ENCODE measurements around the gene NHP2. TPM values are rescaled to one million over a fixed set of nuclear protein-coding genes. Genes with fewer than 3 reads are reported as not detected.
A peak's percentile ranks its signal among the peaks of the same experiment; 100 is the strongest.

NHP2 gene
- total and polyA plus RNA-seq, 2 donors from 2014 or later: 98.6 to 129 TPM

- FAIRE-seq (no peak), DNase-seq (peak in 1 of 5 donors; percentile 56)
- TF ChIP-seq, protein P1, sequence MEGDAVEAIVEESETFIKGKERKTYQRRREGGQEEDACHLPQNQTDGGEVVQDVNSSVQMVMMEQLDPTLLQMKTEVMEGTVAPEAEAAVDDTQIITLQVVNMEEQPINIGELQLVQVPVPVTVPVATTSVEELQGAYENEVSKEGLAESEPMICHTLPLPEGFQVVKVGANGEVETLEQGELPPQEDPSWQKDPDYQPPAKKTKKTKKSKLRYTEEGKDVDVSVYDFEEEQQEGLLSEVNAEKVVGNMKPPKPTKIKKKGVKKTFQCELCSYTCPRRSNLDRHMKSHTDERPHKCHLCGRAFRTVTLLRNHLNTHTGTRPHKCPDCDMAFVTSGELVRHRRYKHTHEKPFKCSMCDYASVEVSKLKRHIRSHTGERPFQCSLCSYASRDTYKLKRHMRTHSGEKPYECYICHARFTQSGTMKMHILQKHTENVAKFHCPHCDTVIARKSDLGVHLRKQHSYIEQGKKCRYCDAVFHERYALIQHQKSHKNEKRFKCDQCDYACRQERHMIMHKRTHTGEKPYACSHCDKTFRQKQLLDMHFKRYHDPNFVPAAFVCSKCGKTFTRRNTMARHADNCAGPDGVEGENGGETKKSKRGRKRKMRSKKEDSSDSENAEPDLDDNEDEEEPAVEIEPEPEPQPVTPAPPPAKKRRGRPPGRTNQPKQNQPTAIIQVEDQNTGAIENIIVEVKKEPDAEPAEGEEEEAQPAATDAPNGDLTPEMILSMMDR (IDR thresholded peaks at IDR 0.05; ENCODE audit: borderline replicate concordance, extremely low read depth, insufficient read depth): no peak
- no peaks in the 10 kb centered on the region for H3K9me3 ChIP-seq (ENCODE audit: control insufficient read depth in 2 of 3, insufficient read depth in 1 of 3, low read length in 3 of 3)
- H3K4me1 ChIP-seq (ENCODE audit: control insufficient read depth in 2 of 3, insufficient read depth in 2 of 3, low read depth in 1 of 3, low read length in 3 of 3): no peaks in the 10 kb centered on the region
- H3K9ac ChIP-seq (ENCODE audit: low read length in 3 of 3): no peak overlapping the region
- no peak overlapping the region for H3K27ac ChIP-seq (ENCODE audit: low read depth in 2 of 2, low read length in 2 of 2)
- intact Hi-C loops (cut with DNase I): no loop called here
- no peak overlapping the region for H3K4me3 ChIP-seq (ENCODE audit: low read length in 3 of 3)
- H3K36me3 ChIP-seq (ENCODE audit: control insufficient read depth in 2 of 3, insufficient read depth in 3 of 3, low read length in 3 of 3): peaks cover 0 to 27% (median 15%) of the 10 kb centered on the region in 3 donors
- H3K27me3 ChIP-seq (ENCODE audit: control insufficient read depth, insufficient read depth, low read length): no peaks in the 10 kb centered on the region
These were observed 15.7 kb downstream of the NHP2 start for GRCh38 chr5:178137991-178138390.

- Histone ChIP-seq H3K4me3 (ENCODE audit: low read length in 3 of 3) (no peak overlapping the region), H3K36me3 (ENCODE audit: control insufficient read depth in 2 of 3, insufficient read depth in 3 of 3, low read length in 3 of 3) (peaks cover 0 to 17% (median 12%) of the 10 kb centered on the region in 3 donors)
- intact Hi-C loops (cut with DNase I): no loop called here
These were observed 16.7 kb downstream of the NHP2 start for GRCh38 chr5:178136990-178137389.

DNA sequence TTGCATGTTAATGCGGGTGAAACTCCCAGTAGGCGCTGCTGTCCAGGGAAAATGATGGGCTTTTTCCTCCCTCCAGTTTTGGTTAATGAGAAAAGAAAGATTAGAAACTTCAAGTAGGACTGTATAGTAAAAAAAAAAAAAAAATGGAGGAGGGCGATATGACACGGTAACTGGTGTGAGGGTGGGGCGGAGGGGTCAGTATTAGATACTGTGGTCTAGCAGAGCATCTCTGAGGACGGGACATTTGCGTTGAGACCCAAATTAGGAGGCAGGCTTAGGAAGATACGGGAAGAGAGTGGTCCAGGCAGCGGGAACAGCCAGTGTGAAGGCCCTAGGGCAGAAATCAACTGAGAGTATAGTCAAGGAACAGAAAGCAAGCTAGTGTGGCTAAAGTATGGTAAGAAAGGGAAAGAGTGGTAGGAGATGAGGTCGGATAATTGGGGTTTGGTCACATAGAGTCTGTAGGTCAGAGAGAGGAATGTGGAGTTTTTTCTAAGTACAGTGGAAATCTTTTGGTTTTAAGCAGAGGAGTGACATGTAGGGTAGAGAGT, 22.2 kb downstream of the NHP2 start:
- DNase-seq (no peak), FAIRE-seq (no peak)
- Histone ChIP-seq H3K4me3 (ENCODE audit: low read length in 3 of 3) (peak overlapping the region; percentile 46 to 79 (median 62)), H3K27me3 (ENCODE audit: control insufficient read depth, insufficient read depth, low read length) (no peaks in the 10 kb centered on the region), H3K27ac (ENCODE audit: low read depth in 2 of 2, low read length in 2 of 2) (peak overlapping the region in 1 of 2 donors; percentile 80), H3K9me3 (ENCODE audit: control insufficient read depth in 2 of 3, insufficient read depth in 1 of 3, low read length in 3 of 3) (no peaks in the 10 kb centered on the region), H3K4me1 (ENCODE audit: control insufficient read depth in 2 of 3, insufficient read depth in 2 of 3, low read depth in 1 of 3, low read length in 3 of 3) (peaks cover 0 to 5% (median 0%) of the 10 kb centered on the region in 3 donors), H3K36me3 (ENCODE audit: control insufficient read depth in 2 of 3, insufficient read depth in 3 of 3, low read length in 3 of 3) (peaks cover 0 to 5% (median 4%) of the 10 kb centered on the region in 3 donors), H3K9ac (ENCODE audit: low read length in 3 of 3) (peak overlapping the region; percentile 30 to 80 (median 54))
- TF ChIP-seq, protein P1 (IDR thresholded peaks at IDR 0.05; ENCODE audit: borderline replicate concordance, extremely low read depth, insufficient read depth): no peak
- intact Hi-C loops (cut with DNase I): no loop called here

More at GRCh38 chr5:178136990-178137389, 16.7 kb downstream of the NHP2 start:
- Histone ChIP-seq H3K9me3 (ENCODE audit: control insufficient read depth in 2 of 3, insufficient read depth in 1 of 3, low read length in 3 of 3) (no peaks in the 10 kb centered on the region), H3K27ac (ENCODE audit: low read depth in 2 of 2, low read length in 2 of 2) (no peak overlapping the region), H3K27me3 (ENCODE audit: control insufficient read depth, insufficient read depth, low read length) (no peaks in the 10 kb centered on the region), H3K9ac (ENCODE audit: low read length in 3 of 3) (no peak overlapping the region), H3K4me1 (ENCODE audit: control insufficient read depth in 2 of 3, insufficient read depth in 2 of 3, low read depth in 1 of 3, low read length in 3 of 3) (no peaks in the 10 kb centered on the region)
- no peak for FAIRE-seq
- TF ChIP-seq, protein P1 (IDR thresholded peaks at IDR 0.05; ENCODE audit: borderline replicate concordance, extremely low read depth, insufficient read depth): no peak
- no peak for DNase-seq

All from kidney (tissue), 14 donors.